Cardiac fibroblast (primary cell): ENCODE data around the gene ATP2C2.

Experiments
- DNase-seq, 2 donors: peaks; one replicate each; pipeline versions ENCODE4 v3.0.0 to v3.0.0-alpha.2; 2010; ENCODE audit warnings: low read depth in 2 of 2
- H3K4me3 ChIP-seq, 2 donors: replicated peaks in 1 of 2; 1 replicate in 1 of 2; 2 replicates in 1 of 2; pipeline ENCODE4 v1.5.1; 2011; ENCODE audit warnings: low read depth in 2 of 2, low read length in 2 of 2, mild to moderate bottlenecking in 2 of 2, moderate library complexity in 1 of 2
- TF ChIP-seq, protein P1 (sequence below): IDR thresholded peaks from one replicate; pipeline ENCODE4 v1.5.1; 2011; ENCODE audit warnings: low read depth, mild to moderate bottlenecking, low read length, inconsistent platforms

The ATP2C2 gene

DNA sequence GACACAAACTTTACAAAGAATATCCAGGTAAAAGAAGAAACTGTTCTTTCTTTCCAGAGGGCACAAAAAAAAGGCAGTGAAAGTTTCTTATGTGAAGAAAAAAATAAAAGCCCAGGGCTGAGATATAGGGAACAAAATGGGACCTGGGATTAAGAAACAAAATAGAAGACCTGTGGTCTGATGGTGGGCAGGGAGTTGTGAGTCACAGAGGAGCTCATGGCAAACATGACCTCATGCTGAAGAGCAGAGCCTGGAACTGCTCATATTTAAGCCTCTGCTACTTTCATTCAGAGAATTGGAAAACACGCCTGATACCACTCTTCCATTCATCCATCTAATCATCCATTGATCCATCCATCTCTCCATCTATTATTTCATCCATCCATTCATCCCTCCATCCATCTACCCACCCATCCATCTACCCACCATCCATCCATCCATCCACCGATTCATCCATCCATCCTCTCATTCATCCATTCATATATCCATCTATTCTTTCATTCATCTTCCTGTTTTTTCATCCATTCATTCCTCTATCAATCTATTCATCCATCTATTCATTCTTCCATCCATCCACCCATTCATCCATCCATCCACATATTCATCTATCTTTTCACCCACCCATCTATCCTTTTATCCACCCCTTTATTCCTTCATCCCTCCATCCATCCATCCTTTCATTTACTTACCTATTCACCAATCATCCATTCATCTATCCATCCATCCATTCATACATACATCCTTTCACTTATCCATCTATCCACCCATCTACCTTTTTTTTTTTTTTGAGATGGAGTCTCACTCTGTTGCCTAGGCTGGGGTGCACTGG, 43.7 kb upstream of the ATP2C2 start:
- no peak overlapping the region for H3K4me3 ChIP-seq
- TF ChIP-seq, protein P1, sequence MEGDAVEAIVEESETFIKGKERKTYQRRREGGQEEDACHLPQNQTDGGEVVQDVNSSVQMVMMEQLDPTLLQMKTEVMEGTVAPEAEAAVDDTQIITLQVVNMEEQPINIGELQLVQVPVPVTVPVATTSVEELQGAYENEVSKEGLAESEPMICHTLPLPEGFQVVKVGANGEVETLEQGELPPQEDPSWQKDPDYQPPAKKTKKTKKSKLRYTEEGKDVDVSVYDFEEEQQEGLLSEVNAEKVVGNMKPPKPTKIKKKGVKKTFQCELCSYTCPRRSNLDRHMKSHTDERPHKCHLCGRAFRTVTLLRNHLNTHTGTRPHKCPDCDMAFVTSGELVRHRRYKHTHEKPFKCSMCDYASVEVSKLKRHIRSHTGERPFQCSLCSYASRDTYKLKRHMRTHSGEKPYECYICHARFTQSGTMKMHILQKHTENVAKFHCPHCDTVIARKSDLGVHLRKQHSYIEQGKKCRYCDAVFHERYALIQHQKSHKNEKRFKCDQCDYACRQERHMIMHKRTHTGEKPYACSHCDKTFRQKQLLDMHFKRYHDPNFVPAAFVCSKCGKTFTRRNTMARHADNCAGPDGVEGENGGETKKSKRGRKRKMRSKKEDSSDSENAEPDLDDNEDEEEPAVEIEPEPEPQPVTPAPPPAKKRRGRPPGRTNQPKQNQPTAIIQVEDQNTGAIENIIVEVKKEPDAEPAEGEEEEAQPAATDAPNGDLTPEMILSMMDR = no peak
- DNase-seq = no peak

DNA sequence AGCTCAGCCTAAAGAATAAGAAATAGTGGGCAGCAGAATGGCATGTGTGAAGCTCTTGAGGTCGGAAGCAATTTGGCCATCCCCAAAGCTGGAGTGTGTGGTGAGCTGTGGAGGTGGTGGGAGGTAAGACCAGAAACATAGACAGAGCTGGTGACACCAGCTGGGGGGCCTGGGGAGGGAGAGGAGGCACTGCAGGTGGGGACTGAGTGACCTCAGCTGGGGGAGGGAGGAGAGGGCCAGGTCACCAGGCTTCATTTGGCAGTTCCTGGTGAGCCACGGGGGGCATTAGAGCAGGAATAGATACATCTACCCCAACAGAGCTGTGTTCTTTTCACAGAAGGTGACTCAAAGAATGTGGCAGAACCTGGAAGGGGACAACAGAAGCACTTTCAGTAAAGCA, 41.8 kb upstream of the ATP2C2 start:
- H3K4me3 ChIP-seq = no peak overlapping the region
- TF ChIP-seq, protein P1 = no peak
- no peak for DNase-seq

DNA sequence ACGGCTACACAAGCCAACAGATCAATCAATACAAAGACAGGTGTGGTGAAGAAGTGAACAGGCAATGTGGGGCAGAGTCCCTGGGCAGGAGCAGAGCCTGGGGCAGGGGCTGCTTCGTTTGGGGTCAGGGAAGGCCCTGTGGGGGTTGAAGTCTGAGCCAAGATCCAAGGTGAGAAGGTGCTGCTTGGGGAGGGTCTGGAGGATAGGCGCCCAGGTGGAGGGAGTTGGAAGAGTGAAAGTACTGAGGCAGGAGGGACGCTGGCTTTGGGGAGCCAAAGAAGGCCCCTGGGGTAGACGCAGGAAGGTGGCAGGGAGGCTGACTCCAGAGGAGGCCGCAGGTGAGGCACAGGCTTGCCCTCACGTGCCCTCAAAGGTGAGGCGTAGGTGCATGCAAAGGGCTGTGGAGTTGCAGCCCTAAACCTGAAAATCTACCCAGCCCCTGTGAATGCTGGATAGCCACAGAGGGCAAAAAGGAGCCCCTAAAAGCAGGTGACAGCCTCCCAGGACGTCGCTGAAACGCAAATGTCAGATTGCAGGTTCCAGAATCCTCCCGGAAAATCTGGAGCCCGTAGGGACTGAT, 40.3 kb upstream of the ATP2C2 start:
- TF ChIP-seq, protein P1 = no peak
- H3K4me3 ChIP-seq = no peak overlapping the region
- DNase-seq = no peak

DNA sequence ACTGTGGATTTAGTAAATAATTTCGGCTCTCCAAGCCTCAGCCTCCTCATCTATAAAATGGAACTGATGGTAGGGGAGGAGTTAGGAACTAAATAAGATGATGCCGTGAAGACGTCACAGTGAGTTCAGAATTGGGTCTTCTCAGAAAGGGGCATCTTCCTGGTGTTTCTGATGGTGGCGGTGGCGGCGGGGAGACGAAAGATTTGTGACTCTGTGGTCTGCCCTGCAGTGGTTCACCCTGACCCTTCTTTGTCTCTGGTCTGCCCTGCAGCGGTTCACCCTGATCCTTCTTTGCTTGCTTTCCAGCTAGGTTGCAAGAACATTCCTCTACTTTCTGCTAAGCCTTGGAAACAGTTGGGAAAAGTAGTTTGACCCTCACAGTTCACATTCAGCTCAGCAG, 39.3 kb upstream of the ATP2C2 start:
- no peak for DNase-seq
- H3K4me3 ChIP-seq = no peak overlapping the region
- TF ChIP-seq, protein P1 = no peak

DNA sequence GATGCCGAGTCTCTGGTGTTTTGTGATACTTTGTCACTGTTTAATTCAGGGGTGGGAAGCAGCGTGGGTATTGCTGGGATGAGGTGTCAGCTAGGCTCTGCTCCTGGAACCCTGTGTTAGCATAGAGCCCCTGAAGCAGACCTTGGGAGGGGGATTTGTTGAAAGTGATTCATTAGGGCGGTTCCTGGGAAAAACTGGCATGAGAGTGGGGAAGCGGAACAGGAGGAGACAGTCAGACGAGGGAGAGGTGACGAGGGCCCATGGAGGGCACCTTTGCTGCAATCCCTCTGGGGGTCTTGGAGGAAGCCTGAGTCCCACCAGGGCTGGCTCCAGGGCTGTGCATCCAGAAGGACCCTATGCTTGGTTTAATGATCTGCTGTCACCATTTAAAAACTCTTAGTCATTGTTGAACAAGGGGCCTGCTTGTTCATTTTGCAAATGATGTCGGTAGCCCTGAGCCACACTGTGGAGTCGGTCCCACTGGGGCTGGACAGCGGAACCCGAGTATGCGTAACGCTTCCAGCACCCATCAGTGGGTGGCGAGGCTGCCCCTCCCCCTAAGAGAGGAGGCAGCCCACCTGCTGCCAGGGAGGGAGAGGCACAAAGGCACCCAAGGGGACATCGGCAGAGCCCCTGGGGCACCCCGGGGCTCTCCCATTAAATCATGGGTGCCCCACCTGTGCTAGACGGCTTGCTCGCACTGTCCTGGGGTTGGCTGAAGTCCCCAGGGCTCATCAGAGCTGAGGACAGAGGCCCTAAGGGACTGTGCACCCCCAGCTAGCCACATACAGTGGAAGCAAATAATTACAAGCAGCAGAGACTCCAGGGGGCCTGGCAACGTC, 38.3 kb upstream of the ATP2C2 start:
- no peak for DNase-seq
- TF ChIP-seq, protein P1 = no peak
- H3K4me3 ChIP-seq = no peak overlapping the region

DNA sequence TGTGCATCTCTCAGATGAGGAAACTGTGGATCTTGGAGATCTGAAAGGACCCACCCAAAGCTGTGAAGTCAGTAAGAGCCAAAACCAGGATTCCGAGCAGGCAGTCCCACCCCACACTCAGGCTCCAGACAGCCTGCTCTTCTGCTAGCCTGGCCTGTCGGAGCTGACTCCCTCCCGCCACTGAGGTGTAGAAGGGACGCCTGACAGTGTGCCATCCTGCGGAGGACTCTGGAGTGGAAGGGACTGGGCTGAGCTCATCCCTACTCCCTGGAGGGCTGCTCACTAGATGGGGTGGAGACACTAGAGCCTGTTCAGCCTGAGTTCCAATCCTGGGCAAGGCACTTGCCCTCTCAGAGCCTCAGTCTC, 37.7 kb upstream of the ATP2C2 start:
- no peak overlapping the region for H3K4me3 ChIP-seq
- TF ChIP-seq, protein P1 = no peak
- DNase-seq = no peak
